HUES64 (cell line): ENCODE results near the gene CDC73.
"Not testable (repeated sequence)": the region's sequence is repeated elsewhere in the genome, so short reads cannot be mapped to it uniquely, and the experiment has no call there.

Experiments
- H3K27ac ChIP-seq: 2 replicates; pipeline ENCODE4 v1.7.0; 2013; ENCODE audit warnings: low read depth, low read length, inconsistent platforms
- H3K27me3 ChIP-seq: 2 replicates; pipeline ENCODE4 v1.6.1; 2013; ENCODE audit warnings: mild to moderate bottlenecking, low read length; ENCODE audit not compliant: insufficient read depth
- H3K36me3 ChIP-seq: 2 replicates; pipeline ENCODE4 v1.6.1; 2013; ENCODE audit warnings: mild to moderate bottlenecking, low read length; ENCODE audit not compliant: insufficient read depth
- H3K4me1 ChIP-seq: 2 replicates; pipeline ENCODE4 v1.6.1; 2013; ENCODE audit warnings: mild to moderate bottlenecking, low read length, moderate library complexity; ENCODE audit not compliant: insufficient read depth
- H3K4me3 ChIP-seq: 2 replicates; pipeline ENCODE4 v1.5.1; 2013; ENCODE audit warnings: mild to moderate bottlenecking, low read length, moderate library complexity
- H3K9ac ChIP-seq: 2 replicates; pipeline ENCODE4 v1.6.1; 2013; ENCODE audit warnings: mild to moderate bottlenecking, low read depth, low read length
- H3K9me3 ChIP-seq: 2 replicates; pipeline ENCODE4 v1.6.1; 2013; ENCODE audit warnings: low read depth, low read length; ENCODE audit not compliant: insufficient read depth
- WGBS: fragments of 150-250, 120-280 bp; methylation state at CpG from one replicate; pipeline ENCODE4 v1.1.7; 2013; ENCODE audit warnings: missing lambda C conversion rate; 5-methylcytosine and 5-hydroxymethylcytosine counted together

The CDC73 gene

DNA sequence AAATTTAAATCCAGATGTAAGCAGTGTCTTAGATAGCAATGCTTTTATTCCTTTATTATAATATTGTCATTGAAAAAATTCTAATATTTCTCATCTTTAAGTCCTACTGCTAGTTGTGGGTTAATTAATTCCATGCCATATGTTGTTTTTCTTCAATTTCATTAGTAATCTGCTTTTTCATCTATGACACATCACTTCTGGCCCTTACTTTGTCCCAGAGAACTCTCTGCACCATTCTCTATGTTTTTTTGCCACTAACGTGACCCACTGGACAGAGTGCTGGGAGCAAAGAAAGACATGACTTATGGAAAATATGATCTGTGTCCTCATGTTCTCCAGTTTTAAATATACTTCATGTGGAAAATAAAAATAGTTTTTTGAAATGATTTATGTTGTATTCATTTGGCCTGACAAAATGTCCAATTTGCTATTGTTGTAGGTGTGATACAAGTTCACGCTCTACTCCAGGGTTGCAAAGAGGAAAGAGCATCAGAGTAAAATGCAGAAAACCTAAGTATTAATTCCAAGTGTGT lies 166.8 kb downstream of the CDC73 start:
- not testable (repeated sequence) for H3K36me3 ChIP-seq, H3K4me3 ChIP-seq, H3K27me3 ChIP-seq, H3K27ac ChIP-seq, H3K4me1 ChIP-seq, H3K9ac ChIP-seq, H3K9me3 ChIP-seq
- WGBS: 97% methylated on average over 2 of the region's 2 CpGs

DNA sequence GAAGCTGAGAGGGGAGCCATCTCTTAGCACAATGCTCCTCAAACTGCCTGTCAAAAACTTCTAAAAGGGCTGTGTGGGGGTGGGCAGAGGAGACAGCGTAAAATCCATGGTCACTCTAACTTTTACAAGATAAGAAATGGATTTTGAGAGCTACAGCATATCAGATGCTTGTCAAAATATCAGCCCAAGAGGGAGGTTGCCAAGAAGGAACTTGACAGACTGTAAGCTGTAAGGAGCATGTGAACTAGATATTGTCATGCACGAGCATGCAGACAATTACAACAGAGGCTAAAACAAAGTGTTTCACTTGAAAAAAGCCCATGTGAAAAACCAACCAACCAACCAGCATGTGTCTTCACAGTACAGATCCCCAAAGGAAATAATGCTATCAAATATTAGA lies 171.9 kb downstream of the CDC73 start:
- no peaks in the 10 kb centered on the region for H3K4me1 ChIP-seq
- H3K36me3 ChIP-seq: no peaks in the 10 kb centered on the region
- H3K27ac ChIP-seq: no peak overlapping the region
- no peaks in the 10 kb centered on the region for H3K9me3 ChIP-seq
- no peak overlapping the region for H3K9ac ChIP-seq
- H3K27me3 ChIP-seq: no peaks in the 10 kb centered on the region
- WGBS: 92% methylated on average over 2 of the region's 2 CpGs
- H3K4me3 ChIP-seq: no peak overlapping the region

DNA sequence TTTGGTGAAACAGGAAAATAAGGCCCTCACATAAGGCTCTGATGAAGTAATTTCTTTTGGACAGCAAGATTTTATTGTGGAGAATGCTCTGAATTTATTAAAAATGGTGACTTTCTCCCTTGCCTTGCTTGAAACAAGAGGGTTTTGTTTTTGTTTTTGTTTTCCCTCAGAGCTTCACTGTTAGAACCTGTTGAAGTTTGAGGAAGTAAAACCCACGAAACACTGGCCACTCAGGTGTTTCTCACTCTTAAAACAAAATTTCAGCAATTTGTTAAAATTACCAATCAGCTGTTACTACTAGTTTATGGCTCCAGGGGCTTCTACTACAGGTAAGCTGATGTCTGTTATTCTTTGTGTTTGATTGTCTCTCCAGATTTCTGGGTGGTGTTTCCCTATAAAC lies 177.2 kb downstream of the CDC73 start:
- H3K36me3 ChIP-seq: no peaks in the 10 kb centered on the region
- WGBS: 71% methylated on average over 1 of the region's 1 CpG
- H3K4me3 ChIP-seq: no peak overlapping the region
- H3K9me3 ChIP-seq: no peaks in the 10 kb centered on the region
- H3K9ac ChIP-seq: no peak overlapping the region
- H3K4me1 ChIP-seq: no peaks in the 10 kb centered on the region
- H3K27ac ChIP-seq: no peak overlapping the region
- H3K27me3 ChIP-seq: no peaks in the 10 kb centered on the region

DNA sequence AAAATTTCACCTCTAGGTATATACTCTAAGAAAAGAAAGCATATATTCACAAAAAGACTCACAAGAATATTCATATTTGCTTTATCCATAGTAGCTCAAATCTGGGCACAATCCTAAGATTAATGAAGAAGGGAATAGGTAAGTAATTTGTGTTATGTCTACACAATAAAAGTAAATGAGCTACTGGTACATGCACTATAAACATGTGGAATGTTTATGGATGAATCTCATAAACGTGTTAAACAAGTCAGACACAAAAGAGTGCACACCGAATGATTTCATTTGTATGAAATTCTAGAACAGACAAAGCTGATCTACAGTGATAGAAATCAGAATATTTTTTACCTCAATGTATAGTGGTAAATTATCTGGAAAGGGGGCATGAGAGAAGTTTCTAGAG lies 179.9 kb downstream of the CDC73 start:
- no peaks in the 10 kb centered on the region for H3K27me3 ChIP-seq
- H3K4me3 ChIP-seq: no peak overlapping the region
- 97% methylated on average over 2 of the region's 2 CpGs for WGBS
- no peaks in the 10 kb centered on the region for H3K9me3 ChIP-seq
- H3K9ac ChIP-seq: no peak overlapping the region
- H3K4me1 ChIP-seq: no peaks in the 10 kb centered on the region
- H3K36me3 ChIP-seq: no peaks in the 10 kb centered on the region
- no peak overlapping the region for H3K27ac ChIP-seq

DNA sequence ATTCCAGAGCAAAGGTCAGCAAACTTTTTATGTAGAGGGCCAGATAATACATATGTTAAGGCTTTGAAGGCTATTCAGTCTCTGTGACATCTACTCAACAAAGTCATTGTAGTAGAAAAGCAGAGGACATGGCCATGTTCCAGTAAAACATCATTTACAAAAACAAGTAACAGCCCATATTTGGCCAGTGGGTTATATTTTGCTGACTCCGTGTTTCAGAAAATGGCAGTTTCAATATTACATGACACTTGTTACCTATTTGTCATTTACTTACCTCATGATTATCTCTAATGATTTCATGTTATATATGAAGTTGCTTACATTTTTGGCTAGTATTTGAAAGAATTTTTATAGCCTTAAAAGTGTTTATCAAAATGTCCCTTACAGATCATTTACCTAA lies 182.0 kb downstream of the CDC73 start:
- Histone ChIP-seq H3K27ac (no peak overlapping the region), H3K36me3 (no peaks in the 10 kb centered on the region), H3K27me3 (no peaks in the 10 kb centered on the region), H3K9ac (no peak overlapping the region), H3K9me3 (no peaks in the 10 kb centered on the region), H3K4me1 (no peaks in the 10 kb centered on the region), H3K4me3 (no peak overlapping the region)
- 100% methylated on average over 1 of the region's 1 CpG for WGBS
